Activated CD8-positive, alpha-beta T cell treated with anti-CD3 and anti-CD28 coated beads for 36 hours (primary cell): ENCODE measurements around the gene MIOX. TPM values are rescaled to one million over a fixed set of nuclear protein-coding genes. Genes with fewer than 3 reads are reported as not detected.

Experiments
- ATAC-seq: fragments of 200-7000 bp; cut with Tn5 transposase; one replicate; pipeline ENCODE4 v1.10.0; 2021; ENCODE audit warnings: mild to moderate bottlenecking, moderate library complexity
- CTCF ChIA-PET: fragments of 350-600 bp; sonication (Branson Sonifier 250); formaldehyde crosslinking; loops from one replicate; lab custom pipeline; 2021; ENCODE audit warnings: antibody characterized with exemption; lab: Charles Lee
- POLR2A ChIA-PET: fragments of 350-600 bp; sonication (Branson Sonifier 250); formaldehyde crosslinking; loops from one replicate; lab custom pipeline; 2021; ENCODE audit warnings: antibody characterized with exemption; lab: Charles Lee
- DNase-seq: peaks from one replicate; pipeline ENCODE4 v3.0.0-alpha.2; 2020
- H3K27ac Mint-ChIP-seq: one replicate; pipeline ENCODE4 v1.8.0; 2021; ENCODE audit warnings: mild to moderate bottlenecking, mixed read lengths
- H3K27me3 Mint-ChIP-seq: one replicate; pipeline ENCODE4 v1.8.0; 2021; ENCODE audit warnings: mixed read lengths
- H3K36me3 Mint-ChIP-seq: one replicate; pipeline ENCODE4 v1.8.0; 2021; ENCODE audit warnings: low read depth, mixed read lengths
- H3K4me1 Mint-ChIP-seq: one replicate; pipeline ENCODE4 v1.8.0; 2021; ENCODE audit warnings: low read depth, mixed read lengths
- H3K4me3 Mint-ChIP-seq: one replicate; pipeline ENCODE4 v1.8.0; 2021; ENCODE audit warnings: mild to moderate bottlenecking, moderate library complexity, mixed read lengths
- H3K9me3 Mint-ChIP-seq: one replicate; pipeline ENCODE4 v1.8.0; 2021; ENCODE audit warnings: mixed read lengths
- intact Hi-C: fragments of 100-400 bp; cut with micrococcal nuclease; formaldehyde crosslinking; loops from one replicate; pipeline ENCODE4 v1.10.0; 2022
- total RNA-seq, 2 experiments: library from RNA; stranded (reverse); gene quantifications; one replicate each; pipeline ENCODE4 v1.2.3, GENCODE V29; 2021
- TF ChIP-seq, protein P1 (sequence below): fragments of 200-600 bp; IDR thresholded peaks from one replicate; pipeline ENCODE4 v1.8.0; 2022; ENCODE audit warnings: antibody characterized with exemption, mild to moderate bottlenecking

MIOX gene
- under 1 TPM in 1 of 2 experiments, not detected in 1; 0.29 TPM for total RNA-seq

DNA sequence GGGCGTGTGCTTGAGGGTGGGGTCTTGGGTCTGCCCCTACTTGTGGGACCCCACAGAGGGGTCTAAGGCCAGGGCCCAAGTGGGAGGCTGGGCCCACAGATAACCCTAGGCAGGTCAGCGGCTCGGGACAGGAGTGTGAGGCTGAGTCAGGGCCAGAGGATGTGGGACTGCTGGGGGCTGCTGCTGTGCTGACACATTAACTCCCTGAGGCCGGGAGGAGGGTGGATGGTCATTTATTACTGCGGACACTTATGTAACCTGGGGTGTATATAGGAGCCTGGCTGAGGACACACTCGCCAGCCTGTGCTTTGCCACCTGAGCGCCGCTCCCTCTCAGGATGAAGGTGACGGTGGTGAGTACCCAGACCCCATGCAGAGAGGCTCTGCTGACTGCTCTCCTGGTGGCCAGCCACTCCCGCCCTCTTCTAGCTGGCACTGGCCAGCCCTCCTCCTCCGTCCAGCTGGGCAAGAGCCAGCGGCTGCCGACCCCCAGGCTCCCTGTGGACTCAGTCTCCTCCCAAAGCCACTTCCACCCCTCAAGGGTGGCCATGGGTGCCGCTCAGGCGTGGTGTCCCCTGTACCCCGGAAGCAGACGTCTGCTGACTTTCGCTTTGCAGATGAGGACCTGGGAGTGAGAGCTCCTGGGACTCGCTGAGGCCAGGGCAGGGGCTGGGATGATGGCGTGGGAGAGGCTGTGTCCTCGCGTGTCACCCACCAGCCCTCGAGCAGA lies at the start of gene MIOX:
TSS of gene MIOX (plus strand) at position 299 of the 729 bp plus-strand sequence. CDS start at position 338, 39 bp downstream.
- DNase-seq (no peak), ATAC-seq (no peak)
- intact Hi-C loops: no loop called here
- CTCF ChIA-PET: interaction anchor here (0.7 to 1.2 kb wide), 4 partner anchors 10 to 39 kb away, joined by 3 read pairs; no protein-coding TSS in a partner anchor
- no peaks in the 10 kb centered on the region for H3K27me3 Mint-ChIP-seq
- TF ChIP-seq, protein P1, sequence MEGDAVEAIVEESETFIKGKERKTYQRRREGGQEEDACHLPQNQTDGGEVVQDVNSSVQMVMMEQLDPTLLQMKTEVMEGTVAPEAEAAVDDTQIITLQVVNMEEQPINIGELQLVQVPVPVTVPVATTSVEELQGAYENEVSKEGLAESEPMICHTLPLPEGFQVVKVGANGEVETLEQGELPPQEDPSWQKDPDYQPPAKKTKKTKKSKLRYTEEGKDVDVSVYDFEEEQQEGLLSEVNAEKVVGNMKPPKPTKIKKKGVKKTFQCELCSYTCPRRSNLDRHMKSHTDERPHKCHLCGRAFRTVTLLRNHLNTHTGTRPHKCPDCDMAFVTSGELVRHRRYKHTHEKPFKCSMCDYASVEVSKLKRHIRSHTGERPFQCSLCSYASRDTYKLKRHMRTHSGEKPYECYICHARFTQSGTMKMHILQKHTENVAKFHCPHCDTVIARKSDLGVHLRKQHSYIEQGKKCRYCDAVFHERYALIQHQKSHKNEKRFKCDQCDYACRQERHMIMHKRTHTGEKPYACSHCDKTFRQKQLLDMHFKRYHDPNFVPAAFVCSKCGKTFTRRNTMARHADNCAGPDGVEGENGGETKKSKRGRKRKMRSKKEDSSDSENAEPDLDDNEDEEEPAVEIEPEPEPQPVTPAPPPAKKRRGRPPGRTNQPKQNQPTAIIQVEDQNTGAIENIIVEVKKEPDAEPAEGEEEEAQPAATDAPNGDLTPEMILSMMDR: no peak
- H3K4me1 Mint-ChIP-seq: peaks cover 7% of the 10 kb centered on the region
- no peaks in the 10 kb centered on the region for H3K36me3 Mint-ChIP-seq
- H3K4me3 Mint-ChIP-seq: no peak within 1 kb of the TSS
- H3K9me3 Mint-ChIP-seq: no peaks in the 10 kb centered on the region
- H3K27ac Mint-ChIP-seq: no peak within 1 kb of the TSS
- POLR2A ChIA-PET: interaction anchor here (0.6 to 1.5 kb wide), 2 partner anchors 9 to 14 kb away, joined by 3 to 5 read pairs; no protein-coding TSS in a partner anchor

DNA sequence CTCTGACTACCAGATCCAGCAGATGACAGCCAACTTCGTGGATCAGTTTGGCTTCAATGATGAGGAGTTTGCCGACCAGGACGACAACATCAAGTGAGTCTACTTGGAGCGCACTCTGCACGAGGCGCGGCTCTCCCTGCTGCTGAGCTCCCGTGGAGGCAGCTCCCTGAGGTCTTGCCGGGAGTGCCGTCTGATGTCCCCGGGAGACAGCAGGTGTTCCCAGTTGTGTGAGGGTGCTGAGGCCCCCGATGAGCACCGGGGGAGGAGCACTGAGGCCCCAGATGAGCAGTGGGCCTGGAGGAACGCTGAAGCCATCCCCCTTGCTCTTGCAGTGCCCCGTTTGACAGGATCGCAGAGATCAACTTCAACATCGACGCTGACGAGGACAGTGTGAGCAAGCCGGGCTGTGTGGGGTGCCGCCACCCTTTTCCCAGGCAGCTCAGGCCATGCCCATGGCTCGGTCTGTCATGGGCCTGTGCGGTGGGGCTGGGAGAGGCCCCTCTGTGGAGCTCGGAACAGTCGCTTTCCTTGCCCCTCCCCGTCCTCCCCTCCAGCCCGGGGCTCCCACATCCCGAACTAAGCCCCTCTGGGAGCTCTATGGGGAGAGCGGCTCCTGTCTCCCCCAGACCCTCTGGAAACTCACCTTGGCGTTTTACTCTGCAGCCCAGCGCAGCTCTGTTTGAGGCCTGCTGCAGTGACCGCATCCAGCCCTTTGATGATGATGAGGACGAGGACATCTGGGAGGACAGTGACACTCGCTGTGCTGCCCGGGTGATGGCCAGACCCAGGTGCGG lies 49.0 kb upstream of the MIOX start:
- Mint-ChIP-seq H3K27ac (no peak overlapping the region), H3K4me3 (no peak overlapping the region), H3K9me3 (no peaks in the 10 kb centered on the region), H3K4me1 (no peaks in the 10 kb centered on the region), H3K36me3 (peaks cover 9% of the 10 kb centered on the region), H3K27me3 (no peaks in the 10 kb centered on the region)
- TF ChIP-seq, protein P1: no peak
- CTCF ChIA-PET: interaction anchor here (0.8 kb wide), 1 partner anchor 61 kb away, joined by 3 read pairs; no protein-coding TSS in a partner anchor
- POLR2A ChIA-PET: interaction anchor here (0.7 kb wide), 1 partner anchor 65 kb away, joined by 3 read pairs; no protein-coding TSS in a partner anchor
- intact Hi-C loops: no loop called here
- DNase-seq (no peak), ATAC-seq (no peak)

DNA sequence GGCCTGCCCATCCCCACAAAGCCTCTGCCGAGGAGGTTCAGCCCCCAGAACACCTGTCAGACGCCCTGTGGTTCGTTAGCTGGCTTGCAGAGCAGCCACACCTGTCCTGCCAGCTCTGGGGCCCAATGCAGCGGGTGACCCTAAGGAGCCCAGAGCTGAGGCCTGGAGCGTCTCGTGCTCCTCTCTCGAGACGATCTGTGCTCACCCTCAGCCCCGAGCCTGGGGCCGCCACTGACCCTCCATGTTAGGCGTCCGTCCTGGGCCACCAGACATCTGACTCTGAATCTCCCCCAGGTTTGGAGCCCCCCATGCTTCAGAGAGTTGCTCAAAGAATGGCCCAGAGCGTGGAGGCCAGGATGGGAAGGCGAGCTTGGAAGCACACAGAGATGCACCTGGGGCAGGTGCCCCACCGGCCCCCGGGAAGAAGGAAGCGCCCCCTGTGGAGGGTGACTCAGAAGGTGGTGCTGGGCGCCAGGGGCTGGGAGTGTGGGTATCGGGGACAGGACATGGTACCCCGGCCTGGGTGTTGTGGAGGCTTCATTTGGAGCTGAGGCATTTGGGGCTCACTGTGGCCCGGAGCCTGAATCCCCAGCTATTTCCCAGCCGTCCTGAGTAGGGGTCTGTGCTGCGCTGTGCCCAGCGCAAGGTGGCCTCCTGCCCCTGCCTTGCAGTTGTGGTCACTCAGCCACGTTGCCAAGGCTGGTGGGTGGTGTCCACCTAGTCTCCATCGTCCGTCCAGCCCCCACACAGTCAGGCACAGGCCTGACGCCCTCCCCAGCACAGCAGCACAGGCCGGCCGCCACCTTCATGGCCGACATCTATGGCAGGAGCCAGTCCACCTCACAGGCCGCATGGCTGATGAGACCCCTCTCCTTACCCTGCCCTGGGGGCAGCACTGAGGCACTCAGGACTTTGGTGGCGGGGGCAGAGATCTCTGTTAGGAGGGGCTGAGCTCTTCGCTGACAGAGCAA lies 48.1 kb upstream of the MIOX start:
- Mint-ChIP-seq H3K4me3 (no peak overlapping the region), H3K9me3 (no peaks in the 10 kb centered on the region), H3K4me1 (peaks cover 7% of the 10 kb centered on the region), H3K36me3 (peaks cover 12% of the 10 kb centered on the region), H3K27me3 (no peaks in the 10 kb centered on the region), H3K27ac (no peak overlapping the region)
- TF ChIP-seq, protein P1: no peak
- intact Hi-C loops: no loop called here
- ChIA-PET POLR2A (interaction anchor here (0.7 kb wide), 1 partner anchor 64 kb away, joined by 3 read pairs; no protein-coding TSS in a partner anchor), CTCF (interaction anchor here (1.6 kb wide), 1 partner anchor 59 kb away, joined by 5 read pairs; no protein-coding TSS in a partner anchor)
- DNase-seq: no peak
- ATAC-seq: no peak

DNA sequence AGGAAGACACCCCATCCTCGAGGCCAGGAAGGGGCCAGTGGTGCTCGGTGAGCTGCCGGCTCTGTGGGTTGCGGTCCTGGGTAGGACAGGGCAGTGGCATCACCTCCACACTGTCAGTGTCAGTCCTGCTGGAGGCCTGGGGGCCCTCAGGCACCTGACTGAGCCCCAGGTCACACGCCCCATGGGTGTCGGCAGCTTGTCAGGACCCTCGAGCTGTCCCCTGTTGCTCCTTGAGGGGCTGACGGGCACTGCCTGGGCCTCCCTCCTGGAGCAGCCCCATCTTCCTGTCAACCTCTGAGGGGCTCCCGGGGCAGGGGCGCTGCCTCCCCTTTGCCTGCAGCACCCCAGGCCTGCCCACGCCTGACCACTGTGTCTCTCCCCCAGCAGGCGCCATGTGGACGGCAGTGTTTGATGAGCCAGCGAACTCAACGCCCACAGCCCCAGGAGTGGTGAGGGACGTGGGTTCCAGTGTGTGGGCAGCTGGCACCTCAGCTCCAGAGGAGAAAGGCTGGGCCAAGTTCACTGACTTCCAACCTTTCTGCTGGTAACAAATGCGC lies 47.3 kb upstream of the MIOX start:
- DNase-seq (no peak), ATAC-seq (no peak)
- CTCF ChIA-PET: interaction anchor here (1.6 kb wide), 1 partner anchor 59 kb away, joined by 5 read pairs; no protein-coding TSS in a partner anchor
- TF ChIP-seq, protein P1: no peak
- Mint-ChIP-seq H3K27me3 (no peaks in the 10 kb centered on the region), H3K9me3 (no peaks in the 10 kb centered on the region), H3K4me3 (no peak overlapping the region), H3K36me3 (peaks cover 12% of the 10 kb centered on the region), H3K27ac (no peak overlapping the region), H3K4me1 (peaks cover 10% of the 10 kb centered on the region)
- intact Hi-C loops: no loop called here
- POLR2A ChIA-PET: interaction anchor here (0.7 to 1.7 kb wide), 2 partner anchors 34 to 87 kb away, joined by 3 to 8 read pairs; no protein-coding TSS in a partner anchor
